ENCODE results near the gene FCER2.

Gene FCER2

DNA sequence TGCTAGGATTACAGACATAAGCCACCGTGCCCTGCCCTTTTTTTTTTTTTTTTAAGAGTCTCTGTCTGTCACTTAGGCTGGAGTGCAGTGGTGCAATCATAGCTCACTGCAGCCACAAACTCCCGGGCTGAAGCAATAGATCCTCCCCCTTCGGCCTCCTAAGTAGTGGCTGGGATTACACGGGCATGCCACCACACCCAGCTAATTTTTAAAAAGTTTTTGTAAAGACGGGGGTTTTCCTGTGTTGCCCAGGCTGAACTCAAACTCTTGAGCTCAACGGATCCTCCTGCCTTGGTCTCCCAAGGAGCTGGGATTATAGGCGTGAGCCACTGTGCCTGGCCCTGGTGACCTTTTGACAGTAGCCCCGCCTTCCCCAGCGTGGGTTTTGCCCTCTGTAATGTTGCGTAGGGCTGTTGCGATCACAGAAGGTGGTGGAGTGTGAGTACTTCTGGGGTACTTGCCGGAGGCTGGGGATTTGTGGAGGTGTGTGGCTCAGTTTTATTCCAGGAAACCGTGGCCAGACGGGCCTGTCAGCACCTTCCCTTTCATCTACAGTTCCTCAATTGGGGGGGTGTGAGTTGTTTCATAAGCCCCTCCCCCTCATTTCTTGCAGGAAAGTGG, 44.7 kb downstream of the FCER2 start:
- Histone ChIP-seq H3K27ac (ENCODE audit: low read depth, low read length) (no peak overlapping the region), H3K9me3 (ENCODE audit: insufficient read depth, low read length) (no peaks in the 10 kb centered on the region), H2AFZ (ENCODE audit: low read depth, low read length, severe bottlenecking) (no peak overlapping the region), H3K36me3 (ENCODE audit: low read length) (no peaks in the 10 kb centered on the region), H3K4me2 (ENCODE audit: low read depth, low read length, poor library complexity, severe bottlenecking) (no peak overlapping the region), H3K9ac (ENCODE audit: low read length) (no peak overlapping the region), H4K20me1 (ENCODE audit: low read depth, low read length) (no peaks in the 10 kb centered on the region), H3K27me3 (ENCODE audit: low read length) (no peaks in the 10 kb centered on the region), H3F3A (ENCODE audit: insufficient read depth) (no peaks in the 10 kb centered on the region), H3K4me3 (ENCODE audit: insufficient read depth, low read length, poor library complexity, severe bottlenecking) (no peak overlapping the region), H3K9me2 (replicated peaks; ENCODE audit: insufficient read depth, low read length) (no peaks in the 10 kb centered on the region), H3K79me2 (ENCODE audit: insufficient read depth, low read length) (no peaks in the 10 kb centered on the region)
- TF ChIP-seq EZH2phosphoT487 (conservative IDR thresholded peaks at IDR 0.05; ENCODE audit: low read length) = no peak
- TF ChIP-seq, protein P1, sequence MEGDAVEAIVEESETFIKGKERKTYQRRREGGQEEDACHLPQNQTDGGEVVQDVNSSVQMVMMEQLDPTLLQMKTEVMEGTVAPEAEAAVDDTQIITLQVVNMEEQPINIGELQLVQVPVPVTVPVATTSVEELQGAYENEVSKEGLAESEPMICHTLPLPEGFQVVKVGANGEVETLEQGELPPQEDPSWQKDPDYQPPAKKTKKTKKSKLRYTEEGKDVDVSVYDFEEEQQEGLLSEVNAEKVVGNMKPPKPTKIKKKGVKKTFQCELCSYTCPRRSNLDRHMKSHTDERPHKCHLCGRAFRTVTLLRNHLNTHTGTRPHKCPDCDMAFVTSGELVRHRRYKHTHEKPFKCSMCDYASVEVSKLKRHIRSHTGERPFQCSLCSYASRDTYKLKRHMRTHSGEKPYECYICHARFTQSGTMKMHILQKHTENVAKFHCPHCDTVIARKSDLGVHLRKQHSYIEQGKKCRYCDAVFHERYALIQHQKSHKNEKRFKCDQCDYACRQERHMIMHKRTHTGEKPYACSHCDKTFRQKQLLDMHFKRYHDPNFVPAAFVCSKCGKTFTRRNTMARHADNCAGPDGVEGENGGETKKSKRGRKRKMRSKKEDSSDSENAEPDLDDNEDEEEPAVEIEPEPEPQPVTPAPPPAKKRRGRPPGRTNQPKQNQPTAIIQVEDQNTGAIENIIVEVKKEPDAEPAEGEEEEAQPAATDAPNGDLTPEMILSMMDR (IDR thresholded peaks at IDR 0.05; ENCODE audit: insufficient read depth, low read length, poor library complexity, severe bottlenecking) = no peak

DNA sequence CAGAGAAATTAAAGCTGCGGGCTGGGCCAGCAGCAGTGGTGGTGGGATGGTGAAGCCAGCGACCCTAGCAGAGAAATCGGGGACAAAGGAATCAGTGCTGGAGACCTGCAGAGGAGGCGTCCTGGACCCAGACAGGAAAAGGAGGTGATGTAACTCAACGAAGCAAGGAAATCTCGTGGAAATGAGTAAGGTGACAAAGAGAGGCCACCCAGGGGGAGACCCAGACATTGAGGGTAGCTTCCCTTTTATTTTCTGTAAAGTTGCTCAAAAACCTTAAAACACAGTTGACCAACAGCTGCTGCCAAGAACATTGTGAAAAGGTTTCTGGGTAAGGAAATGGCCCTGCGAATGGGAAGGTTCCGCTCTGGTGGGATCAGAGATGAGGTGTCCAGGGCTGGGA, 46.4 kb downstream of the FCER2 start:
- no peak overlapping the region for H3K4me2 ChIP-seq (ENCODE audit: low read depth, low read length, poor library complexity, severe bottlenecking)
- H3F3A ChIP-seq (ENCODE audit: insufficient read depth) = no peaks in the 10 kb centered on the region
- no peaks in the 10 kb centered on the region for H3K36me3 ChIP-seq (ENCODE audit: low read length)
- TF ChIP-seq, protein P1 (IDR thresholded peaks at IDR 0.05; ENCODE audit: insufficient read depth, low read length, poor library complexity, severe bottlenecking) = no peak
- TF ChIP-seq EZH2phosphoT487 (conservative IDR thresholded peaks at IDR 0.05; ENCODE audit: low read length) = no peak
- H3K9ac ChIP-seq (ENCODE audit: low read length) = no peak overlapping the region
- H2AFZ ChIP-seq (ENCODE audit: low read depth, low read length, severe bottlenecking) = no peak overlapping the region
- H3K4me3 ChIP-seq (ENCODE audit: insufficient read depth, low read length, poor library complexity, severe bottlenecking) = no peak overlapping the region
- H3K9me2 ChIP-seq (replicated peaks; ENCODE audit: insufficient read depth, low read length) = no peaks in the 10 kb centered on the region
- no peaks in the 10 kb centered on the region for H3K79me2 ChIP-seq (ENCODE audit: insufficient read depth, low read length)
- no peak overlapping the region for H3K27ac ChIP-seq (ENCODE audit: low read depth, low read length)
- no peaks in the 10 kb centered on the region for H3K9me3 ChIP-seq (ENCODE audit: insufficient read depth, low read length)
- H3K27me3 ChIP-seq (ENCODE audit: low read length) = no peaks in the 10 kb centered on the region
- H4K20me1 ChIP-seq (ENCODE audit: low read depth, low read length) = no peaks in the 10 kb centered on the region

DNA sequence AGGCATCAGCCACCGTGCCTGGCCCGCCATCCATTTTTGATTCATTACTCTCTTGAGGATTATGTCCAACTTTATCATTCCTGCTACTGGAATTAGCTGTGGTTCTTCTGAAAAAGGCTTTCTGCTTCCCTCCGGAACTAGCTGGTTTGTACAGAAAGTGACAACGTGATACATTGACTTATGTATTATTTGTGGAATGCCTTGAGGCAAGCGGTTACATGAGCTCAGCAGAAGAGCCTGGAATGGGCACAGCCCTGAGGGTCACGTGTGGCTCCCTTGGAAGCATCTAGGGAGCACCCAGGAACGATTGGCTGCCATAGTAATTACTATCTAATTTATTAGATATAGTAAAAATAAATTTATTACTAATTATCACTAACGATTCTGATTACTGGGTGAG, 47.5 kb downstream of the FCER2 start:
- no peaks in the 10 kb centered on the region for H3K9me3 ChIP-seq (ENCODE audit: insufficient read depth, low read length)
- no peaks in the 10 kb centered on the region for H3K27me3 ChIP-seq (ENCODE audit: low read length)
- H3K4me3 ChIP-seq (ENCODE audit: insufficient read depth, low read length, poor library complexity, severe bottlenecking) = no peak overlapping the region
- H3K27ac ChIP-seq (ENCODE audit: low read depth, low read length) = no peak overlapping the region
- no peaks in the 10 kb centered on the region for H3F3A ChIP-seq (ENCODE audit: insufficient read depth)
- TF ChIP-seq EZH2phosphoT487 (conservative IDR thresholded peaks at IDR 0.05; ENCODE audit: low read length) = no peak
- TF ChIP-seq, protein P1 (IDR thresholded peaks at IDR 0.05; ENCODE audit: insufficient read depth, low read length, poor library complexity, severe bottlenecking) = no peak
- no peak overlapping the region for H3K9ac ChIP-seq (ENCODE audit: low read length)
- H4K20me1 ChIP-seq (ENCODE audit: low read depth, low read length) = no peaks in the 10 kb centered on the region
- H3K79me2 ChIP-seq (ENCODE audit: insufficient read depth, low read length) = no peaks in the 10 kb centered on the region
- H3K9me2 ChIP-seq (replicated peaks; ENCODE audit: insufficient read depth, low read length) = no peaks in the 10 kb centered on the region
- no peak overlapping the region for H2AFZ ChIP-seq (ENCODE audit: low read depth, low read length, severe bottlenecking)
- no peak overlapping the region for H3K4me2 ChIP-seq (ENCODE audit: low read depth, low read length, poor library complexity, severe bottlenecking)
- no peaks in the 10 kb centered on the region for H3K36me3 ChIP-seq (ENCODE audit: low read length)

All from SU-DHL-6 (cell line).